Thoracic aorta (tissue), 2 donors: ENCODE data around the gene FAM53A. TPM values are rescaled to one million over a fixed set of nuclear protein-coding genes. Genes with fewer than 3 reads are reported as not detected.

Experiments
- ATAC-seq: fragments of 150-250 bp; one replicate; pipeline ENCODE4 v1.8.0; 2017; ENCODE audit warnings: low read depth; ENCODE audit not compliant: insufficient number of reproducible peaks, low FRiP score
- DNase-seq: peaks from one replicate; pipeline ENCODE4 v3.0.0-alpha.2; 2020; ENCODE audit warnings: low spot score
- H3K27ac ChIP-seq, 2 donors: fragments of 200-600 bp; sonication (generic); 1 replicate in 1 of 2; 2 replicates in 1 of 2; pipeline ENCODE4 v1.5.1; 2016; ENCODE audit warnings: mild to moderate bottlenecking in 2 of 2, moderate library complexity in 2 of 2
- H3K27me3 ChIP-seq: fragments of 200-600 bp; sonication (generic); replicated peaks from 2 replicates; pipeline ENCODE4 v1.6.0; 2016; ENCODE audit warnings: mild to moderate bottlenecking; ENCODE audit not compliant: insufficient read depth
- H3K36me3 ChIP-seq: fragments of 200-600 bp; sonication (generic); one replicate; pipeline ENCODE4 v1.5.1; 2016
- H3K4me1 ChIP-seq, 2 donors: fragments of 200-600 bp; sonication (generic); 1 replicate in 1 of 2; 2 replicates in 1 of 2; pipeline versions ENCODE4 v1.5.1 to v1.6.0; 2016; ENCODE audit warnings: low read depth in 2 of 2, mild to moderate bottlenecking in 1 of 2; ENCODE audit not compliant: control insufficient read depth in 1 of 2
- H3K4me3 ChIP-seq: fragments of 200-600 bp; sonication (generic); 2 replicates; pipeline ENCODE4 v1.5.1; 2016; ENCODE audit warnings: mild to moderate bottlenecking
- H3K9me3 ChIP-seq: fragments of 200-600 bp; sonication (generic); 2 replicates; pipeline ENCODE4 v1.5.1; 2016
- total RNA-seq, 2 donors: library from RNA; depleted of rRNA; stranded (reverse); fragments of >200 nt; gene quantifications; one replicate each; pipeline versions ENCODE4 v1.1.0 to v1.2.3, GENCODE V29; 2016
- TF ChIP-seq, protein P1 (sequence below): fragments of 200-600 bp; sonication (generic); IDR thresholded peaks from one replicate; pipeline ENCODE4 v1.5.1; 2019; ENCODE audit warnings: antibody characterized with exemption

FAM53A gene
- total RNA-seq, 2 donors from 2014 or later, result 5.1 to 10.9 TPM

GRCh38 chr4:1661695-1662094, 22.4 kb downstream of the FAM53A start:
- Histone ChIP-seq H3K27ac (no peak overlapping the region), H3K36me3 (no peaks in the 10 kb centered on the region), H3K27me3 (no peaks in the 10 kb centered on the region), H3K4me3 (no peak overlapping the region), H3K9me3 (no peaks in the 10 kb centered on the region), H3K4me1 (peaks cover 3 to 5% of the 10 kb centered on the region in 2 donors)
- no peak for ATAC-seq
- DNase-seq, result no peak
- TF ChIP-seq, protein P1, sequence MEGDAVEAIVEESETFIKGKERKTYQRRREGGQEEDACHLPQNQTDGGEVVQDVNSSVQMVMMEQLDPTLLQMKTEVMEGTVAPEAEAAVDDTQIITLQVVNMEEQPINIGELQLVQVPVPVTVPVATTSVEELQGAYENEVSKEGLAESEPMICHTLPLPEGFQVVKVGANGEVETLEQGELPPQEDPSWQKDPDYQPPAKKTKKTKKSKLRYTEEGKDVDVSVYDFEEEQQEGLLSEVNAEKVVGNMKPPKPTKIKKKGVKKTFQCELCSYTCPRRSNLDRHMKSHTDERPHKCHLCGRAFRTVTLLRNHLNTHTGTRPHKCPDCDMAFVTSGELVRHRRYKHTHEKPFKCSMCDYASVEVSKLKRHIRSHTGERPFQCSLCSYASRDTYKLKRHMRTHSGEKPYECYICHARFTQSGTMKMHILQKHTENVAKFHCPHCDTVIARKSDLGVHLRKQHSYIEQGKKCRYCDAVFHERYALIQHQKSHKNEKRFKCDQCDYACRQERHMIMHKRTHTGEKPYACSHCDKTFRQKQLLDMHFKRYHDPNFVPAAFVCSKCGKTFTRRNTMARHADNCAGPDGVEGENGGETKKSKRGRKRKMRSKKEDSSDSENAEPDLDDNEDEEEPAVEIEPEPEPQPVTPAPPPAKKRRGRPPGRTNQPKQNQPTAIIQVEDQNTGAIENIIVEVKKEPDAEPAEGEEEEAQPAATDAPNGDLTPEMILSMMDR, result no peak

DNA sequence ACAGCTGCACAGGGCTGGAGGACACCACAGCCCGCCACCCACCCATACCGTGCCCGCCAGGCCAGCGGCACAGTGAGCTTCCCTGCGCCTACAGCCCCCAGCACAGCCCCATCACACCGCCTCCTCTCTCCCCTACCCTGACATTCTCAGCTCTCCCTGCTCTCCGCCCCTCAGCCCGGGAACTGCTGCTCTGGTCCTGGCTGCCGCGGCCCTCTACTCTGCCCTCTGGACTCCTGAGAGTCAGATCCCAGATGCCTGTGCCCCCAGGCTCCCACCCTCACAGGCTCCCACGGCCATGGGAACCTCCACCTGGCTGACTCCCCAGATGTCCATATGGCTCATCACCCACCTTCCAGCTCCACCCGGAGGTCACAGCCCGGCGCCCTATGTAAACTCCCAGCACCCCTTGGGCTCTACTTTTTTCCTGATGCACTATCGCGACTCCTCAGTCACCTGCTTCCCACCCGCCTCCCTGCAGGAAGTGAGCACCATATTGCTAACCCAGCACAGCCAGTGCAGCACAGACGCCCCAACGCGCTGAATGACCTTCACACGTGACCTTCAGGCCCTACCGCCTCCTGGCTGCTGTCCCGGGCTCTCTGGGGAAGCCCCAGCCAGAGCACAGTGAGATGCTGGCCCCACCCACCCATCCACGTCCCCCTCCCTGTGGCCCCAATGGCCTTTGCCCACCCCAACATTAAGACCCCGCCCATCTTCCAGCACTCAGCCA, 23.0 kb downstream of the FAM53A start:
- Histone ChIP-seq H3K4me3 (no peak overlapping the region), H3K9me3 (no peaks in the 10 kb centered on the region), H3K27ac (no peak overlapping the region), H3K36me3 (no peaks in the 10 kb centered on the region), H3K27me3 (no peaks in the 10 kb centered on the region), H3K4me1 (peaks cover 0 to 3% of the 10 kb centered on the region in 2 donors)
- ATAC-seq, result no peak
- no peak for DNase-seq
- TF ChIP-seq, protein P1, result no peak

- H3K27me3 ChIP-seq, result no peaks in the 10 kb centered on the region
- H3K4me3 ChIP-seq, result no peak overlapping the region
- H3K27ac ChIP-seq, result no peak overlapping the region
- H3K9me3 ChIP-seq, result no peaks in the 10 kb centered on the region
- TF ChIP-seq, protein P1, result no peak
- ATAC-seq, result no peak
- no peaks in the 10 kb centered on the region for H3K36me3 ChIP-seq
- peaks cover 0 to 2% of the 10 kb centered on the region in 2 donors for H3K4me1 ChIP-seq
- no peak for DNase-seq
These were observed 24.7 kb downstream of the FAM53A start for GRCh38 chr4:1659104-1660043.

- H3K36me3 ChIP-seq, result no peaks in the 10 kb centered on the region
- no peaks in the 10 kb centered on the region for H3K9me3 ChIP-seq
- H3K4me1 ChIP-seq, result no peaks in the 10 kb centered on the region
- no peaks in the 10 kb centered on the region for H3K27me3 ChIP-seq
- TF ChIP-seq, protein P1, result no peak
- no peak overlapping the region for H3K4me3 ChIP-seq
- DNase-seq (no peak), ATAC-seq (no peak)
- no peak overlapping the region for H3K27ac ChIP-seq
These were observed 25.5 kb downstream of the FAM53A start for GRCh38 chr4:1658581-1658980.

DNA sequence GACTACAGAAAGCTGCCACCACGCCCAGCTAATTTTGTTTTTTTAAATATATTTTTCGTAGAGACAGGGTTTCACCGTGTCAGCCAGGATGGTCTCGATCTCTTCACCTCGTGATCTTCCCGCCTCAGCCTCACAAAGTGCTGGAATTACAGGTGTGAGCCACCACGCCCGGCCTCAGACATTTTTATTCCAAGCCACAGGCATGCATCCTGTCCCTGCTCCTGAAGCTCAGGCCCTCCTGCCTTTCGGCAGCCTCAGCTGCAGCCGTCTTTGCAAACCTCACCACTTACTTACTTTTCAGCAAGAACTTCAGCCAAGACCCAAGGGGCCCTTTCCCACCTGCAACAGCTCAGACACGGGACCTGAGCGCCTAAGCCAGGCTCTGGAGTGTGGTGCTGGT, 26.0 kb downstream of the FAM53A start:
- Histone ChIP-seq H3K9me3 (no peaks in the 10 kb centered on the region), H3K27ac (no peak overlapping the region), H3K4me3 (no peak overlapping the region), H3K4me1 (no peaks in the 10 kb centered on the region), H3K36me3 (no peaks in the 10 kb centered on the region), H3K27me3 (no peaks in the 10 kb centered on the region)
- ATAC-seq (no peak), DNase-seq (no peak)
- TF ChIP-seq, protein P1, result no peak
